ENCODE data around the gene TEDC1. TPM values are rescaled to one million over a fixed set of nuclear protein-coding genes. Genes with fewer than 3 reads are reported as not detected.

Gene TEDC1
- total RNA-seq, 3 donors from 2014 or later = 4.9 to 7.8 (median 6.7) TPM

DNA sequence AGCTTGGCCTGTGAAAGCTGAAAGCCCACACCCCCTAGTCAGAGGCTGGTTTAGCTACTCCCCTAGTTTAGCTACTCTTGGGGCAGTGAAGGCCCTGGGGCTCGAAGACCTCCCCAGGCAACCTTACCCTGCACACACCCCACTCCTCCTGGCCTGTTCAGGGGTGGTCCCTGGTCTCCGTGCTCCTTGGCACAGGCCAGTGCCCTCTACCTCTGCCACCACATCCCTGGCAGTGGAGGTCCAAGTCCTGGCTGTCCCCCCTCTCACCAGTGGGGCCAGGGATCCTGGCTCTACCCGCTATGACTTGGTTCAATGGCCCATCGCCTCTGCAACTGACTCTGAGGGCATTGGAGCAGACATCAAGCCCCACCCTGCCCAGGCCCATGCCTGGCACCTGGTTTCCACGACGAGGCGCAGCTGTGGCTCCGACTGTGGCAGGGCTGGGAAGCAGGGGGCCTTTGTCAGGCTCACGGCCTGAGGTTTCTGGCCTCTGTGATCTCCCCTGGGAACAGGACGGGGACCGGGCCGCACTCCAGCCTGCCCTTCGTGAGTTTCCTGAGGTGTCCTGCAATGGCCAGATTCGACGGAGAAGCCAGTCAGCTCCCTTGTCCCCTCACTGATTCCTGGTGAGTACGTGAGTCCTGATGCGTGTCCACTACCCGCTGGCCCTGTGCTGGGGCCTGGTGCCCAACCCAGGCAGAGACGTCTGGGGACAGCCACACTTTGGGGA is 41.0 kb downstream of the TEDC1 start:
- TF ChIP-seq CTCF (IDR thresholded peaks at IDR 0.05) = no peak
- TF ChIP-seq POLR2AphosphoS5 (IDR thresholded peaks at IDR 0.05) = no peak
- TF ChIP-seq POLR2A (IDR thresholded peaks at IDR 0.05) = no peak
- Histone ChIP-seq H3K36me3 (no peaks in the 10 kb centered on the region), H3K27ac (no peak overlapping the region), H3K4me3 (no peak overlapping the region), H3K4me1 (peaks cover 4 to 19% of the 10 kb centered on the region in 2 donors), H3K9me3 (no peaks in the 10 kb centered on the region), H3K27me3 (peaks cover 0 to 3% of the 10 kb centered on the region in 2 donors)
- intact Hi-C loops (cut with DNase I; ENCODE audit: low total_unique reads) = no loop called here
- DNase-seq (ENCODE audit: low spot score in 2 of 2) = no peak

DNA sequence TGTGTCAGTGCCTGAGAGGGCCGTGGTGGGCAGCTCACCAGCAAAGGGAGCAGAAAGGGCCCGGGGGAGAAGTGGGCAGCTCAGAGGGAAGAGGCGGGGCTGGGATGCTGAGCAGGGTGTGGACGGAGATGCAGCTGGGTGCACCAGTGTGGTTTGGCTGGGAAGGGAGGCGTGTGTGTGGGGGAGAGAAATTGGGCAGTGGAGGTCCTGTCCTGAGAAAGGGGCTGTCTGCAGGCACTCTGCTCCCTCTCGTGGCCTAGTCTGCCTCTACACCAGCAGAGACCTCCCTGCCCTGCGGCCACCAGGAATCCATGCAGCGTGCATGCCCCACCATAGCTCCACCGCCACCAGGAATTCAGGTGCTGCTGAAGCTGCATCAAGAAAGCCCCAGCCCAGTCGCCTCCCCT is 41.7 kb downstream of the TEDC1 start:
- H3K27ac ChIP-seq = no peak overlapping the region
- peaks cover 2 to 5% of the 10 kb centered on the region in 2 donors for H3K27me3 ChIP-seq
- H3K4me1 ChIP-seq = peaks cover 4 to 12% of the 10 kb centered on the region in 2 donors
- no peak overlapping the region for H3K4me3 ChIP-seq
- intact Hi-C loops (cut with DNase I; ENCODE audit: low total_unique reads) = no loop called here
- DNase-seq (ENCODE audit: low spot score in 2 of 2) = no peak
- no peaks in the 10 kb centered on the region for H3K36me3 ChIP-seq
- H3K9me3 ChIP-seq = no peaks in the 10 kb centered on the region
- no peak for TF ChIP-seq CTCF (IDR thresholded peaks at IDR 0.05)
- no peak for TF ChIP-seq POLR2A (IDR thresholded peaks at IDR 0.05)
- no peak for TF ChIP-seq POLR2AphosphoS5 (IDR thresholded peaks at IDR 0.05)

- H3K4me3 ChIP-seq = no peak overlapping the region
- peaks cover 2 to 9% of the 10 kb centered on the region in 2 donors for H3K27me3 ChIP-seq
- no peaks in the 10 kb centered on the region for H3K36me3 ChIP-seq
- no peak overlapping the region for H3K27ac ChIP-seq
- no peak for TF ChIP-seq CTCF (IDR thresholded peaks at IDR 0.05)
- no peak for TF ChIP-seq POLR2AphosphoS5 (IDR thresholded peaks at IDR 0.05)
- TF ChIP-seq POLR2A (IDR thresholded peaks at IDR 0.05) = no peak
- H3K4me1 ChIP-seq = peaks cover 4 to 8% of the 10 kb centered on the region in 2 donors
- no peaks in the 10 kb centered on the region for H3K9me3 ChIP-seq
- DNase-seq (ENCODE audit: low spot score in 2 of 2) = no peak
- intact Hi-C loops (cut with DNase I; ENCODE audit: low total_unique reads) = no loop called here
Observed at GRCh38 chr14:105533391-105533790, 42.3 kb downstream of the TEDC1 start.

DNA sequence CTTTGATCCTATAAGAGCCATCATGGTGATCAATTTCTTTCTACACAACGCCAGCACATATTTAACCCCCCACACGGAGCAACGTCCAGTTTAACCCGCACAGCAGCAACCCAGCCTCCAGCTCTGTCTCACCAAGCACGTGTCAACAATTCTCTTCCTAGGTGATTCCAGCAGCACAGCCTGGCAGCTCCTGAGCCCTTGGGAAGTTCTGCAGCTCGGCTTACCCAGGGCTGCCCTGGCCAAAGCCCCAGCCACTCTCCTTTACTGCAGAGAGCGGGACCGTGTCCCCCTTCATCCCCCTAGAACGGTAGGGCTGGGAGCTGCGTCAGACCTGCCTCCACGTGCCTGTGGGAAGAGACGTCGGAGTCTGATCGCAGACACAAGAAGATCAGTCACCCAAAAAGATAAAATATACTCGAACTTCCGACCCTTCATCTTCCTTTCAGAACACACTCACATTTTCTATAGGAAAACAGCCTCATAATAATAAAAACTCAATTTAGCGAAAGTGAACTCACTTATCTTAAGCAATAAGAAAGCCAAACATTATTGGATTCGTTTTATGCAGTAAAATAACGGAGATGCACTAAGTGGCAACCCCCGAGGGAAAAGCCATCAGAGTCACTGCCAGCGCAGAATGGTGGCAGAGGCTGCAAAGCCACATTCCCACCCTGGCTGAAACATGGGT is 42.9 kb downstream of the TEDC1 start:
- Histone ChIP-seq H3K36me3 (no peaks in the 10 kb centered on the region), H3K27me3 (peaks cover 2 to 9% of the 10 kb centered on the region in 2 donors), H3K9me3 (no peaks in the 10 kb centered on the region), H3K4me1 (peaks cover 1 to 2% of the 10 kb centered on the region in 2 donors), H3K4me3 (no peak overlapping the region), H3K27ac (no peak overlapping the region)
- intact Hi-C loops (cut with DNase I; ENCODE audit: low total_unique reads) = no loop called here
- DNase-seq (ENCODE audit: low spot score in 2 of 2) = no peak
- no peak for TF ChIP-seq CTCF (IDR thresholded peaks at IDR 0.05)
- TF ChIP-seq POLR2AphosphoS5 (IDR thresholded peaks at IDR 0.05) = no peak
- no peak for TF ChIP-seq POLR2A (IDR thresholded peaks at IDR 0.05)

- Histone ChIP-seq H3K27me3 (peaks cover 2 to 9% of the 10 kb centered on the region in 2 donors), H3K4me3 (no peak overlapping the region), H3K4me1 (no peaks in the 10 kb centered on the region), H3K9me3 (no peaks in the 10 kb centered on the region), H3K36me3 (no peaks in the 10 kb centered on the region), H3K27ac (no peak overlapping the region)
- intact Hi-C loops (cut with DNase I; ENCODE audit: low total_unique reads) = no loop called here
- TF ChIP-seq CTCF (IDR thresholded peaks at IDR 0.05) = no peak
- TF ChIP-seq POLR2AphosphoS5 (IDR thresholded peaks at IDR 0.05) = no peak
- TF ChIP-seq POLR2A (IDR thresholded peaks at IDR 0.05) = no peak
- no peak for DNase-seq (ENCODE audit: low spot score in 2 of 2)
Observed at GRCh38 chr14:105534586-105534985, 43.5 kb downstream of the TEDC1 start.

Measured in breast epithelium (tissue), 4 donors.